ENCODE measurements around the gene TTC12. TPM values are rescaled to one million over a fixed set of nuclear protein-coding genes. Genes with fewer than 3 reads are reported as not detected.

TTC12 gene
- total RNA-seq, 1 donor from 2014 or later = 3.0 TPM

- DNase-seq (ENCODE audit: low spot score in 2 of 2) = peak in 1 of 2 donors; percentile 21
- H3K4me3 ChIP-seq = no peak overlapping the region
- H3K27me3 ChIP-seq = no peaks in the 10 kb centered on the region
- H3K36me3 ChIP-seq = peaks cover 0 to 2% of the 10 kb centered on the region in 2 donors
- TF ChIP-seq, protein P1, sequence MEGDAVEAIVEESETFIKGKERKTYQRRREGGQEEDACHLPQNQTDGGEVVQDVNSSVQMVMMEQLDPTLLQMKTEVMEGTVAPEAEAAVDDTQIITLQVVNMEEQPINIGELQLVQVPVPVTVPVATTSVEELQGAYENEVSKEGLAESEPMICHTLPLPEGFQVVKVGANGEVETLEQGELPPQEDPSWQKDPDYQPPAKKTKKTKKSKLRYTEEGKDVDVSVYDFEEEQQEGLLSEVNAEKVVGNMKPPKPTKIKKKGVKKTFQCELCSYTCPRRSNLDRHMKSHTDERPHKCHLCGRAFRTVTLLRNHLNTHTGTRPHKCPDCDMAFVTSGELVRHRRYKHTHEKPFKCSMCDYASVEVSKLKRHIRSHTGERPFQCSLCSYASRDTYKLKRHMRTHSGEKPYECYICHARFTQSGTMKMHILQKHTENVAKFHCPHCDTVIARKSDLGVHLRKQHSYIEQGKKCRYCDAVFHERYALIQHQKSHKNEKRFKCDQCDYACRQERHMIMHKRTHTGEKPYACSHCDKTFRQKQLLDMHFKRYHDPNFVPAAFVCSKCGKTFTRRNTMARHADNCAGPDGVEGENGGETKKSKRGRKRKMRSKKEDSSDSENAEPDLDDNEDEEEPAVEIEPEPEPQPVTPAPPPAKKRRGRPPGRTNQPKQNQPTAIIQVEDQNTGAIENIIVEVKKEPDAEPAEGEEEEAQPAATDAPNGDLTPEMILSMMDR (IDR thresholded peaks at IDR 0.05) = no peak
- no peak overlapping the region for H3K27ac ChIP-seq
- no peaks in the 10 kb centered on the region for H3K9me3 ChIP-seq
- intact Hi-C loops (cut with DNase I) = no loop called here
- H3K4me1 ChIP-seq = no peaks in the 10 kb centered on the region
Measured at GRCh38 chr11:113270080-113270479, 44.3 kb upstream of the TTC12 start.

GRCh38 chr11:113271551-113272245 is 42.7 kb upstream of the TTC12 start:
- H3K4me3 ChIP-seq = no peak overlapping the region
- DNase-seq (ENCODE audit: low spot score in 2 of 2) = no peak
- TF ChIP-seq, protein P1 (IDR thresholded peaks at IDR 0.05) = no peak
- no peaks in the 10 kb centered on the region for H3K4me1 ChIP-seq
- intact Hi-C loops (cut with DNase I) = no loop called here
- H3K36me3 ChIP-seq = no peaks in the 10 kb centered on the region
- H3K27me3 ChIP-seq = no peaks in the 10 kb centered on the region
- no peak overlapping the region for H3K27ac ChIP-seq
- no peaks in the 10 kb centered on the region for H3K9me3 ChIP-seq

DNA sequence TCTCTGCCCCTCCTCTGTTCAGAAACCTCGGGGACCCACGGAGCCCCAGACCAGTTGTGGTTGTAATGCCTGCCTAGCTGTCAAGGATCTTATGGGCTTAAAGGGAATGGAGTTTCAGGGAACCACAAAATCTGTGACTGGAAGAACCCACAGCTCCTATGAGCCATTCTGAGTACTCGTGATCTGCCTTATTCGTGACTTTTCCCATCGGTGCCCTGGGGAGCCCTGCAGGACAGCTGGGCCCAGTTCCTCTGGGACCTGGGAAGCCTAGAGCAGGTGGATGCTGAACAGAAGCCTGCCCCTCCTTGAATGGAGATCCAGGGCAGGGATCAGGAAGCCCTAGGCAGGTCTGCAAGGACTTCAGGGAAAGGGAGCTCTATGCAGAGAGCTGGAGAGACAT is 42.1 kb upstream of the TTC12 start:
- intact Hi-C loops (cut with DNase I) = no loop called here
- DNase-seq (ENCODE audit: low spot score in 2 of 2) = no peak
- Histone ChIP-seq H3K4me1 (no peaks in the 10 kb centered on the region), H3K27ac (no peak overlapping the region), H3K27me3 (no peaks in the 10 kb centered on the region), H3K9me3 (no peaks in the 10 kb centered on the region), H3K4me3 (no peak overlapping the region), H3K36me3 (no peaks in the 10 kb centered on the region)
- TF ChIP-seq, protein P1 (IDR thresholded peaks at IDR 0.05) = no peak

- no peaks in the 10 kb centered on the region for H3K4me1 ChIP-seq
- no peaks in the 10 kb centered on the region for H3K36me3 ChIP-seq
- no peak overlapping the region for H3K4me3 ChIP-seq
- no peaks in the 10 kb centered on the region for H3K27me3 ChIP-seq
- no peaks in the 10 kb centered on the region for H3K9me3 ChIP-seq
- intact Hi-C loops (cut with DNase I) = no loop called here
- peak in 1 of 2 donors; percentile 59 for DNase-seq (ENCODE audit: low spot score in 2 of 2)
- TF ChIP-seq, protein P1 (IDR thresholded peaks at IDR 0.05) = no peak
- no peak overlapping the region for H3K27ac ChIP-seq
Measured at GRCh38 chr11:113272927-113273615, 41.3 kb upstream of the TTC12 start.

- intact Hi-C loops (cut with DNase I) = no loop called here
- Histone ChIP-seq H3K27me3 (no peaks in the 10 kb centered on the region), H3K27ac (no peak overlapping the region)
Measured at GRCh38 chr11:113273720-113274119, 40.7 kb upstream of the TTC12 start.

More at GRCh38 chr11:113273720-113274119, 40.7 kb upstream of the TTC12 start:
- H3K36me3 ChIP-seq = no peaks in the 10 kb centered on the region
- H3K4me1 ChIP-seq = no peaks in the 10 kb centered on the region
- H3K4me3 ChIP-seq = no peak overlapping the region
- TF ChIP-seq, protein P1 (IDR thresholded peaks at IDR 0.05) = no peak
- DNase-seq (ENCODE audit: low spot score in 2 of 2) = peak in 1 of 2 donors; percentile 52
- H3K9me3 ChIP-seq = no peaks in the 10 kb centered on the region
